ENCODE results near the gene UBA7.
"Not testable (repeated sequence)": the region's sequence is repeated elsewhere in the genome, so short reads cannot be mapped to it uniquely, and the experiment has no call there.

UBA7 gene

DNA sequence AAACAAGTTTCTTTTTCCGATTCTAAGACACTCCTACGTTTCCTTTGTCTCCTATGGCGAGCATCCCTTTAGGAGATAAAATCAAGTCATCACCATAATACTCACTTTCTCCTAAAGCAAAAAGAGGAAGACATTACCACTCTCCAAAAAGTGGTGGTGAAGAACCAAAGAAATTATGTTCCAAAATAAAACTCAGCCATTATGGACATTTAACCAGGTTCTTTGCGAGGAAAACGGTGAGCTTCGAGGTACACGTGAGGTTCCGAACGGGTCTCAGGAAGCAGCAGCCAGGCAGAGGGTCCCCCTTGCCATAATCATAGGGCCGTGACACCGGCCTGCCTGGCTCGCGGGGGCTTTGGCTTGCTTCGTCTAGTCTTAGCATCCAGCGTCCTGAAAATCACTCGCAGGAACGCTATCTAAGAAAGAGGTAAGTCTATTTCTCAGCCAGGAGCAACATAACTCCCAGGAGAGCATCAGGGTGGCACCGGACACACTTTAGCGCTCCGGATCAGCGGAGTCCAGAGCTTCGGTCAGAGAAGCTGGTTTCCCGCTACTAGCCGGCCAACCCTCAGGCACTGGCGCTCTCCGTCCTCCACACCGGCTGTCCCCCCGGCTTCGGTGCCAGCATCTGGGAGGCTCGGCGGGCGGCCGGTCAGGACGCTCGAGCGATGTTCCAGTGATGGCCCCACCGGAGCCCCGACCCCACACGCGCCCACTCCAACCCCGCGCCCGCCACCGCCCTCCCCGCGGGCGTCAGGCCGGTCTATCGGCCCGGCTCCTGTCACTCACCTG, 28.0 kb downstream of the UBA7 start:
- no peak for DNase-seq (ENCODE audit: low read depth)

DNA sequence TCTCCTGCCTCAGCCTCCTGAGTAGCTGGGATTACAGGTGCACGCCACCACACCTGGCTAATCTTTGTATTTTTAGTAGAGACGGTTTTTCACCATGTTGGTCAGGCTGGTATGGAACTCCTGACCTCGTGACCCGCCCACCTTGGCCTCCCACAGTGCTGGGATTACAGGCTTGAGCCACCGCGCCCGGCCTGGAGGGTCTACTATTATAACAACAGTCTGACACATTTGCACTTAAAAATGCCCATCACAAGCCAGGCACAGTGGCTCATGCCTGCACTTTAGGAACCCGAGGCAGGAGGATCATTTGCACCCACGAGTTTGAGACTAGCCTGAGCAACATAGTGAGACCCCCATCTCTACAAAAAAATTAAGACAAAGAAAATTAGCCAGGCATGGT, 31.5 kb downstream of the UBA7 start:
- DNase-seq (ENCODE audit: low read depth), result not testable (repeated sequence)

DNA sequence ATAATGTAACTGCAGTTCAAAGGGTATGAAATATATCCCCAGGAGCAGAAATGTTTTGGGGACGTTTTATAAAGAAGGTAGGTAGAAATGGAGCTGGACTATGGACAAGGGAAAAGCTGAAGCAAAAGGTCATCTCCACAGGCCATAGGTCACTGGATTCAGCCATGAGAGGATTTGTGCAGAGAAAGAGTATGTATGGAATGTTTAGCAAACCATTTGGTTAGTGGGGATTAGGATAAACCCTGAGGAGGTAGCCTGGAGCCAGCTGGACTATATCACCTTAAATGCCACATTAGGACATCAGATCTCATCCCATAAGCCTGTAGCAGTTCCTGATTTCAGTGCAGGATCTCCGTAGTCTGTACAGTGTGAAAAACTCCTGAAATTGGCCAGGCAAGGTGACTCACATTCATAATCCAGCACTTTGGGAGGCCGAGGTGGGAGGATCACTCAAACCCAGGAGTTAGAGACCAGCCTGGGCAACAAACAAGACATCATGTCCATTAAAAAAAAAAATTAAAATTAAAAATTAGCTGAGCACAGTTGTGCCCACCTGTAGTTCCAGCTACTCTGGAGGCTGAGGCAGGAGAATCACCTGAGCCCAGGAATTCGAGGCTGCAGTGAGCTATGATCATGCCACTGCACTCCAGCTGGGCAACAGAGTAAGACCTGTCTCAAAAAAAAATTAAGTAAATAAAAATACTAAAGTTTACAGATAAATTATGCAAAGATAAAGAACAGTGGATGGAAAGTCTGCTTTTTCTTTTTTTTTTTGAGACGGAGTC, 32.1 kb downstream of the UBA7 start:
- DNase-seq (ENCODE audit: low read depth), result no peak

GRCh38 chr3:49780975-49781365, 32.8 kb downstream of the UBA7 start:
- DNase-seq (ENCODE audit: low read depth), result not testable (repeated sequence)

- DNase-seq (ENCODE audit: low read depth), result no peak
Measured at GRCh38 chr3:49780080-49780974, 33.4 kb downstream of the UBA7 start.

- DNase-seq (ENCODE audit: low read depth), result no peak
Measured at GRCh38 chr3:49779358-49780079, 34.2 kb downstream of the UBA7 start.

GRCh38 chr3:49776101-49776500, 37.7 kb downstream of the UBA7 start:
- DNase-seq (ENCODE audit: low read depth), result not testable (repeated sequence)

- DNase-seq (ENCODE audit: low read depth), result no peak
Measured at GRCh38 chr3:49775538-49775937, 38.2 kb downstream of the UBA7 start.

DNA sequence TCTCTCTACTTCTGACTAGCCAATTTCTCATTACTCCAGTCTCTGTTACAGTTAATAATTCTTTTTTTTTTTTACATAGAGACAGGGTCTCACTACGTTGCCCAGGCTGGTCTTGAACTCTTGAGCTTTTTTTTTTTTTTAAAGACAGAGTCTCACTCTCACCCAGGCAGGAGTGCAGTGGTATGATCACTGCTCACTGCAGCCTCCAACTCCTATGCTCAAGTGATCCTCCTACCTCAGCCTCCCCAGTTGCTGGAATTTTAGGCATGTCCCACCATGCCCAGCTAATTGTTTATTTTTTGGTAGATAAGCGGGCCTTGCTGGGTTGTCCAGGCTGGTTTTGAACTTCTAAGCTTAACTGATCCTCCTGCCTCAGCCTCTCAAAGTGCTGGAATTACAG, 41.0 kb downstream of the UBA7 start:
- no peak for DNase-seq (ENCODE audit: low read depth)

DNA sequence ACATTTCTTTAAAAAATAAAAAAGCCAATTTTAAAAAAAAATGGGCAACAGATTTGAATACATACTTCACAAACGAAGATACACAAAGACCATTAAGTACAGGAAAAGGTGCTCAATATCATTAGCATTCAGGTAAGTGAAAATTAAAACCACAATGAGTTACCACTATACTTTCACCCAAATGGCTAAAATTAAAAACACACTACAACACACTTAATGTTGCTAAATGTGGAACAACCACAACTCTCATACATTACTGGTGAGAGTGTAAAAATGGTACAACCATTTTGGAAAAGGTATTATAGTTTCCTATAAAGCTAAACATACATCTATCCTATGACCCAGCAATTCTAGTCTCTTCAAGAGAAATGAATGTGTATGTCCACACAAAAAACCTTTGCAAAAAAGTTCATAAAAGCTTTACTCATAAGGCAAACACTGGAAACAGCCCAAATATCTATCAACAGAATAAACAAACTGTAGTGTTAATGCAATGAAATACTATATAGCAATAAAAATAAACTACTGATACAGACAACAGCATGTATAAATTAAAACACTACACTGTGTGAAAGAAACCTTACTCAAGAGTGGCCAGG, 42.3 kb downstream of the UBA7 start:
- no peak for DNase-seq (ENCODE audit: low read depth)

GRCh38 chr3:49769926-49770325, 43.8 kb downstream of the UBA7 start:
- no peak for DNase-seq (ENCODE audit: low read depth)

DNA sequence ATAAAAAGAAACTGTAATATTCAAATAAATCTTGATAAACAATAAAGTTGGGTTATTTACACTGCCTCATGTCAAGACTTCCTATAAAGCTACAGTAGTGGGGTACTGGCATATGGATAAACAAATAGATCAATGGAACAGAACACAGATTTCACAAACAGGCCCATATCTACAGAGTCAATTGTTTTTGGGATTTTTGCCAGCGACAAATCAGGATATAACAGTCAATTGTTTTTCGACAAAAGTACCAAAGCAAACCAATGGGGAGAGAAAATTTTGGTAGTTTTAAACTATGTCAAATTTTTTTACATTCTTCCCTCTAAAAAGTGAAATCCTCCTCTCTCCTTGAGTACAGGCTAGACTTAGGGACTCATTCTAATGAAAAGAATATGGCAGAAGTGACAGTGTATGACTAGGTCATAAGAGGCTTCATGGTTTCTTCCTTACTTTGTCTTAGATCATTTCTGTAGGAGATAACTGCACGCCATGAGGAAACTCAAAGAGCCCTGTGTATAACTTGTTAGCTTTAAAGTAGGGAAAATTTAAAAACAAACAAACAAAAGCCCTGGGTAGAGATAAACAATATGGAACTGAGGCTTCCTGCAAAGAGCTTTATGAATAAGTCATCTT, 44.4 kb downstream of the UBA7 start:
- no peak for DNase-seq (ENCODE audit: low read depth)

GRCh38 chr3:49763981-49764380, 49.8 kb downstream of the UBA7 start:
- no peak for DNase-seq (ENCODE audit: low read depth)

GRCh38 chr3:49761661-49762060, 52.1 kb downstream of the UBA7 start:
- DNase-seq (ENCODE audit: low read depth), result no peak

DNA sequence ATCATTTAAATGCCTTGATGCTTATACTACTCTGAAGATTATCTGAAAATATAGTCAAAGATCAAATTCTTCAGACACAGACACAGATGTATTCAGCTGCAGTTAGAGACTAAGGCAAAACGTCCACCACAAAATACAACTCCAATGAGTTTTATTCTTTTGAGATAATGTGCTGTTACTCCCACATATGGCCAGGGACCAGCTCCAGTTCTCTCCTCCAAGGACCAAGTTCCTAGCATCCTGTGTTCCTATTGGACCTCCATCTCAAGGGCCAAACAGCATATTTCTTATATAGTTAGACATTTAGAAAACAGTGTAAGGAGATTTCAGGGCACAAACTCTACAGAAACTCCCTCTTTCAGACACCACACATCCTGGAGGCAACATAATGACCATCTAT, 54.5 kb downstream of the UBA7 start:
- DNase-seq (ENCODE audit: low read depth), result no peak

- no peak for DNase-seq (ENCODE audit: low read depth)
Measured at GRCh38 chr3:49757197-49757596, 56.6 kb downstream of the UBA7 start.

GRCh38 chr3:49756036-49756435, 57.7 kb downstream of the UBA7 start:
- DNase-seq (ENCODE audit: low read depth), result no peak
